ENCODE results near the gene DNAH11.
A peak's percentile ranks its signal among the peaks of the same experiment; 100 is the strongest.
"Not testable (repeated sequence)": the region's sequence is repeated elsewhere in the genome, so short reads cannot be mapped to it uniquely, and the experiment has no call there.

Gene DNAH11

DNA sequence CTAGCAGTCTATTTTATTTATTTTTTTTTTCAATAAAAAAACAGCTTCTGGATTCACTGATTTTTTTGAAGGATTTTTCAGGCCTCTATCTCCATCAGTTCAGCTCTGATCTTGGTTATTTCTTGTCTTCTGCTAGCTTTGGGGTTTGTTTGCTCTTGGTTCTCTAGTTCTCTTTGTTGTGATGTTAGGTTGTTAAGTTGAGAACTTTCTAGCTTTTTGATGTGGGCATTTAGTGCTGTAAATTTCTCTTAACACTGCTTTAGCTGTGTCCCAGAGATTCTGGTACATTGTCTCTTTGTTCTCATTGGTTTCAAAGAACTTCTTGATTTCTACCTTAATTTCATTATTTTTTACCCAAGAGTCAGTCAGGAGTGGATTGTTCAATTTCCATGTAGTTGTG lies 9.2 kb upstream of the DNAH11 start:
- H3K27me3 Mint-ChIP-seq: peaks cover 0 to 16% of the 10 kb centered on the region in 2 donors

DNA sequence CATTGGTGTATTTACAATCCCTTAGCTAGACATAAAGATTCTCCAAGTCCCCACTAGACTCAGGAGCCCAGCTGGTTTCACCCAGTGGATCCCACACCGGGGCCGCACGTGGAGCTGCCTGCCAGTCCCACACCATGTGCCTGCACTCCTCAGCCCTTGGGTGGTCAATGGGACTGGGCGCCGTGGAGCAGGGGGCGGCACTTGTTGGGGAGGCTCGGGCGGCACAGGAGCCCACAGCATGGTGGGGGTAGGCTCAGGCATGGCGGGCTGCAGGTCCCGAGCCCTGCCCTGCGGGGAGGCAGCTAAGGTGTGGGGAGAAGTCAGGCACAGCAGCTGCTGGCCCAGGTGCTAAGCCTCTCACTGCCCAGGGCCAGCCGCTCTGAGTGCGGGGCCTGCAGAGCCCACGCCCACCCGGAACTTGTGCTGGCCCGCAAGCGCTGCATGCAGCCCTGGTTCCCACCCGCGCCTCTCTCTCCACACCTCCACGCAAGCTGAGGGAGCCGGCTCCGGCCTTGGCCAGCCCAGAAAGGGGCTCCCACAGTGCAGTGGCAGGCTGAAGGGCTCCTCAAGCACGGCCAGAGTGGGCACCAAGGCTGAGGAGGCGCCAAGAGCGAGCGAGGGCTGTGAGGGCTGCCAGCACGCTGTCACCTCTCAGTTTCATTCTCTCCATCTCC lies 6.3 kb upstream of the DNAH11 start:
- not testable (repeated sequence) for H3K9me3 Mint-ChIP-seq; DNase-seq; H3K36me3 Mint-ChIP-seq; H3K4me1 Mint-ChIP-seq; ATAC-seq (replicated peaks); H3K27ac Mint-ChIP-seq; H3K4me3 Mint-ChIP-seq
- H3K27me3 Mint-ChIP-seq: peaks cover 7 to 24% of the 10 kb centered on the region in 2 donors

More for the DNA sequence above, 9.2 kb upstream of the DNAH11 start:
- not testable (repeated sequence) for ATAC-seq (replicated peaks); H3K4me3 Mint-ChIP-seq; H3K36me3 Mint-ChIP-seq; DNase-seq; H3K27ac Mint-ChIP-seq; H3K9me3 Mint-ChIP-seq; H3K4me1 Mint-ChIP-seq

DNA sequence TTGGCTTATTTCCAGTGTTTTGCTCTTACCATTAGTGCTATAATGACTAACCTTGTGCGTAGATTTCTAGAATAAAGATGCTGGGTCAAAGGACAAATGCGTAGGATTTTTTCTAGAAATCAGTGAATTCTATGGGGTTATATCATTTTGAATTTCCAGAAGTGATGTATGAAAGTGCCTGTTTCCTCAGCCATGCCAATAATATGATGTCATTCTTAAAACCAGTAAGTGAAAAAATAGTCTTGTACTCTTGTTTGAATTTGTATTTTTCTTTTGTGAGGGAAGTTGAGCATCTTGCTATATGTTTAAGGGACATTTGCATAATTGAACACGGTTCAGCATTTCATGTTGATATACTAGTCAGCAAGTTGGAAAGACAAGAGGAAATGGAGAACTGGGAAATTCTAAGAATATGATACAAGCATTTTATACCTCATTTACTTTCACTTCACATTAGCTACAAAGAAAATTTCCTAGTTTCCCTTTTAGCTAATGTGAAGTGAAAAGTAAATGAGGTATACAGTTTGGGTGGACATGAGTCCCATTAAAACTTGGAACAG lies 3.8 kb upstream of the DNAH11 start:
- Mint-ChIP-seq H3K27me3 (peaks cover 13 to 28% of the 10 kb centered on the region in 2 donors), H3K27ac (no peak overlapping the region), H3K36me3 (peaks cover 0 to 1% of the 10 kb centered on the region in 2 donors), H3K4me3 (no peak overlapping the region), H3K4me1 (peaks cover 8 to 11% of the 10 kb centered on the region in 2 donors), H3K9me3 (no peaks in the 10 kb centered on the region)
- ATAC-seq (replicated peaks): no peak
- DNase-seq: no peak

DNA sequence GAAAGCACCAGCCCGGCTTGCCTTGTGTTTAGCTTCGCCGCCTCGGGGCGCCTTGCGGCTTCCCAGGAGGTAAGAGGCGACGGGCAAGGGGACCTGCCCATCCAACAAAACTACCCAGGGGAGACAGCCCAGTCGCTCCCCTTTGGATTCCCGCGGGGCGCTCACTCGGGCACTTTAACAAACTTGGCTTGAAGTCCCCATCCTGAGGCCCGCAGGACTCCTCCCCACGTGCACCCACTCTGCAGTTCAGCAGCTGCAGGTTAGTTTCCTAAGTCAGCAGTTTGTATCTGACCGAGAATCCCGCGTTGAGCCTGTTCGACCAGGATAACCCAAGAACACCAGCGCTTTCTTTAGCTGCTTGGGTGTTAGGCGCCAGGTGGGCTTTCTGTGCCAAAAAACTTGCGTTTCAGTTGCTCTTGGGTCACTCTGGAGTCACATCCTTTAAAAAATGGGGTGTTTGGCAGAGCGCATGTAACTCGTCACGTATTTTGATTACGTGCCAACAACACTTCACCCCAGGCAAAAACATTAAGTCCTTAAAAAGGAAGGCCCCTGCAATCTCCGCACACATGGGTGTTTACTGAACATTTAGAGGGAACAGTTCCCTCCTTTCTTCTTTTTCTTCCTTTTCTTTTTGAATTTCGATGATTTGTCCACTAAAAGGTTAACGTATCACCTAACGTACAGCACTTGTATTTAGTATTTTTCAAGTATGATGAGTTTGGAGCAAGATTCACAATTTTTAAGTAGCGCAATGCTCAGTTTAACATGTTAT lies 876 bp downstream of the DNAH11 start:
- H3K4me3 Mint-ChIP-seq: peak overlapping the region; percentile 80 to 84
- no peak for DNase-seq
- H3K9me3 Mint-ChIP-seq: no peaks in the 10 kb centered on the region
- peaks cover 37 to 42% of the 10 kb centered on the region in 2 donors for H3K27me3 Mint-ChIP-seq
- no peaks in the 10 kb centered on the region for H3K36me3 Mint-ChIP-seq
- H3K4me1 Mint-ChIP-seq: peaks cover 8 to 12% of the 10 kb centered on the region in 2 donors
- ATAC-seq (replicated peaks): peak; percentile 29 to 43
- no peak overlapping the region for H3K27ac Mint-ChIP-seq

DNA sequence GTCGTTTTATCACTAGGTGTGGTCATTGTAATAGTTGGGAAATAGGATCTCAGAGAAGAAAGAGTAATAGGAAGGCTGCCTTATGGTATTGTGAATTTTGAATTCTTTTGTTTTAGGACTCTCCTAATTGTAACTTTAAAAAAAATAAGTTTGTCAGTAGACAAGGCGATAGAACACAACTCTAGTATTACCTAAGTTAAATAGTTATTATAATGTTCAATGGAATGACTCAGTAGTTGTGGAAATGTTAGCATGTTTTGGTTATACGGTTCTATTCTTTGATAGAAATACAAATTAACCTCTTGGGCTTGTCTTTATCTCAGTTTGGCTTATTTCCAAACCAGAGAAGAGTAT lies 1.4 kb downstream of the DNAH11 start:
- no peak for DNase-seq
- no peak for ATAC-seq (replicated peaks)
- Mint-ChIP-seq H3K27ac (no peak overlapping the region), H3K36me3 (no peaks in the 10 kb centered on the region), H3K4me3 (peak overlapping the region; percentile 18 to 68), H3K4me1 (peaks cover 8 to 9% of the 10 kb centered on the region in 2 donors), H3K9me3 (no peaks in the 10 kb centered on the region), H3K27me3 (peaks cover 38% of the 10 kb centered on the region in 2 donors)

DNA sequence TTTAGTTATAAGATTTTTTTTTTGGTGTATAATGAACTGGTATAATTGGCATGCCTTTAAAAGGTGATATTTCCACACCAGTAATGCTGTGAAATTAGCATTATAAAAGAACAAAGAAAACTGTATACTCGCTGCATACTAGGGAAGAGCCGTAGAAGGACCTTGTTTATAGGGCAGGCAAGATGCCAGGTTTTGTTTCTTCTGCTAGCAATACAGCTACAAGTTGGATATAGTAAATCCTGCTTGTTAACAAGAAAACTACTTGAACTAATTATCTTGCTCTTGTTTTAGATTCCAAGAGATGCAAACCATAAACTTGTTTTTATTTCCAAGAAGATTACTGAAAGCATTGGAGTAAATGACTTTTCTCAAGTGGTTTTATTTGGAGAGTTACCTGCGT lies 1.9 kb downstream of the DNAH11 start:
- DNase-seq: no peak
- Mint-ChIP-seq H3K4me3 (no peak overlapping the region), H3K36me3 (no peaks in the 10 kb centered on the region), H3K27ac (no peak overlapping the region), H3K27me3 (peaks cover 36 to 38% of the 10 kb centered on the region in 2 donors), H3K9me3 (no peaks in the 10 kb centered on the region), H3K4me1 (peaks cover 8 to 9% of the 10 kb centered on the region in 2 donors)
- ATAC-seq (replicated peaks): no peak

DNA sequence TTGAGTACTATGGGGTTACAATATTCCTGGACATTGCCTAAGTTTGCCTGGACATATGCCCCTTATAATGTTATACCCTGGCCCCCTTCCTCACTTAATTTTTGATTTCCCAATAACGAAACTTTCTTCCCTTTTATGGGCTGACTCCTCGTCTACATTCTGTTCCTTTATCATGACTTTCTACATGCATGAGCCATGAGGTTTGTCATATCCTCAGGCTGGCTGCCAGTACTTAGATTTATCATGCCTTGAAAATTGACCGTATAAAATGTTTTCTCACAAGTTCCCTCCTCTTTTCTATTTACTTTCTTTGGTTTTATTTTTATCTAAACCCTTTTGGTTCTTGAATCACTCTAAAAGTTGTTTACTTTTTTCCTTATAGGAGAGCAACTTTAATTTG lies 4.7 kb downstream of the DNAH11 start:
- Mint-ChIP-seq H3K36me3 (no peaks in the 10 kb centered on the region), H3K4me1 (peaks cover 8 to 9% of the 10 kb centered on the region in 2 donors), H3K27me3 (peaks cover 28% of the 10 kb centered on the region in 2 donors), H3K9me3 (no peaks in the 10 kb centered on the region), H3K4me3 (no peak overlapping the region), H3K27ac (no peak overlapping the region)
- ATAC-seq (replicated peaks) (no peak), DNase-seq (no peak)

DNA sequence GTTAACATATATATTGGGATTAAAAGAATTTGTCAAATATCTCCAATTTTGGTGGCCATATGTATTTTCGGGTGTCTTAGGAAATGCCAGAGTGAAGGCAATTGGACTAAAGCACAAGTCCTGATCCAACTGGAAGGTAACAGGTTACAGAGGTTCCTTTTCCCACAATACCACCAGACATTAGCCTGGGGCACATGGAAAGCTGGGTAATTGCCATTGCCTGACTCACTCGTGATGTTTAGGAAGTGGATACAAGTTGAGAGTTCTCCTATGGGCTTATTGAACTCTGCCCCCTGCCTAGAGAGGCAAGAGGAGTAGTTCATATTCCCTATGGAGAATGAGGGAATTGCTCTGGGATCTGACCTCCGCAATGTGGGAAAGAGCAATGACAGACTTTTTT lies 5.7 kb downstream of the DNAH11 start:
- Mint-ChIP-seq H3K4me3 (no peak overlapping the region), H3K4me1 (peaks cover under 1 to 5% of the 10 kb centered on the region in 2 donors), H3K36me3 (no peaks in the 10 kb centered on the region), H3K9me3 (no peaks in the 10 kb centered on the region), H3K27me3 (peaks cover 23 to 28% of the 10 kb centered on the region in 2 donors), H3K27ac (no peak overlapping the region)
- no peak for ATAC-seq (replicated peaks)
- DNase-seq: no peak

DNA sequence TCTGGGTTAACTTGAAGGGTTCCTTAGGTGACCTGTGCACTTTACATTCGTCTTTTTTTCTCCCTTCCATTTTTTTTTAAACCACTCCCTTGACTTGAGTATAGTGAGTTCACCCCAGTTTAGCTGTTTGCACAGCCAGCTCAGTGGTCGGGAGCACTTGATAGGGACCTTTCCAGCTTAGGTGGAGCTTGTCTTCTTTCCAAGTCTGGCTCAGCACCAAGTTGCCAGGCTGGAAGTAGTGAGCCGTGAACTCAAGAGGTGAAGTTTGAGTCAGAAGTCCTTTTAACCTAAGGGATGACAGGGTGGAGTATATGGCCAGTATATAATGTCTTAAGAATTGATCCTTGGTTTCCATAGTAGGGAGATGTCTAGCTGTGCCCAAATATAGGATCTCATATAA lies 7.2 kb downstream of the DNAH11 start:
- no peaks in the 10 kb centered on the region for H3K36me3 Mint-ChIP-seq

DNA sequence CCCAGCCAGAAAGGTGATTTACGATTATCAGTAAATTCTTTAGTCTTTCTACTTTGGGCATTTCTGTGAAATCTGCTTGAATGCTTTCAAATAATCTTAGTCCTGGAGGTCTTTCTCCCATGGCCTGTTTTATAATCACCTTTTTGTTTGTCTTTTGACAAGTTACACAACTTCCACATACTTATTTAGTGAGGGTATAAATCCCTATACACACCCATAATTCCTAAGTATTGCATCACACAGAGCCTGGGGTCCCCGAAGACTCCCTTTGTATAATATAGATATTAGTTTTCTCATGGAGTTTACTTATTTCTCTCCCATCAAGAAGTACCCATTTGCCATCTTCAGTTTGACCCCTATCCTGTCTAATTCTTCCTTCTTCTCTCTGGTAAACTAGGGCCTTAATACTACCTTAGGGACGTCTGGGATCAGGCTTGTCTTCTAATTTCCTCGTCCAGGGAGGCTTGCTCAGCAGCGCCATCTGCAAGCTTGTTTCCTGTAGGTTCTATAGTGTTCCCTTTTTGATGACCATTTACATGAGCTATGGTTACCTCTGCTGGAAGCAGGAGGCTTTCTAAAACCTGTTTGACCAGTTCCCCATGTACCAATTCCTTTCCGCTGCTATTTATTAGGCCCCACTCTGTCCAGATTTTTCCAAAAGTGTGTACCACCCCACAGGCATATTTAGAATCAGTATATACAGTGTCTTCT lies 8.1 kb downstream of the DNAH11 start:
- DNase-seq (no peak), ATAC-seq (replicated peaks) (no peak)
- Mint-ChIP-seq H3K27ac (no peak overlapping the region), H3K27me3 (peaks cover 9 to 14% of the 10 kb centered on the region in 2 donors), H3K36me3 (no peaks in the 10 kb centered on the region), H3K4me3 (no peak overlapping the region), H3K4me1 (no peaks in the 10 kb centered on the region), H3K9me3 (no peaks in the 10 kb centered on the region)

More for the DNA sequence above, 7.2 kb downstream of the DNAH11 start:
- Mint-ChIP-seq H3K9me3 (no peaks in the 10 kb centered on the region), H3K4me1 (no peaks in the 10 kb centered on the region), H3K27ac (no peak overlapping the region), H3K4me3 (no peak overlapping the region), H3K27me3 (peaks cover 13 to 18% of the 10 kb centered on the region in 2 donors)
- no peak for ATAC-seq (replicated peaks)
- DNase-seq: no peak

DNA sequence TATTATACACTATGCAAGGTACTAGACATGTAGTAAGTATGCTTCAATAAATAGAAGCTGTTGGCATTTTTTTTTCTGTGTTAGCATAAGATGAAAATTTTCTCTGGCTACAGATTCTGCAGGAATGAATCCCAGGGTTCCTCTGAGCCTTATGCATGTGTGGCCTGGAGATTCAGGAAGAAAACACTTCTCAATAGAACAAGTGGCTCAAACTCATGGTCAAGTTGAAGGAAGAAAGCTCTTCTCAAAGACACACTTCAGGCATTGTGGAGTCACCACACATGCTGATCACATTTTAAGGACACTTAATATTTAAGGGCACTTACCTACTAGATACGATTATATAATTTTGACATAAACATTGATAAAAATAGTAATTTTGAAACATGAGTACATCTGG lies 19.5 kb downstream of the DNAH11 start:
- no peak for ATAC-seq (replicated peaks)
- H3K4me1 Mint-ChIP-seq: no peaks in the 10 kb centered on the region
- no peak for DNase-seq
- no peaks in the 10 kb centered on the region for H3K36me3 Mint-ChIP-seq
- H3K4me3 Mint-ChIP-seq: no peak overlapping the region
- no peak overlapping the region for H3K27ac Mint-ChIP-seq
- H3K27me3 Mint-ChIP-seq: peaks cover 4 to 9% of the 10 kb centered on the region in 2 donors
- no peaks in the 10 kb centered on the region for H3K9me3 Mint-ChIP-seq

DNA sequence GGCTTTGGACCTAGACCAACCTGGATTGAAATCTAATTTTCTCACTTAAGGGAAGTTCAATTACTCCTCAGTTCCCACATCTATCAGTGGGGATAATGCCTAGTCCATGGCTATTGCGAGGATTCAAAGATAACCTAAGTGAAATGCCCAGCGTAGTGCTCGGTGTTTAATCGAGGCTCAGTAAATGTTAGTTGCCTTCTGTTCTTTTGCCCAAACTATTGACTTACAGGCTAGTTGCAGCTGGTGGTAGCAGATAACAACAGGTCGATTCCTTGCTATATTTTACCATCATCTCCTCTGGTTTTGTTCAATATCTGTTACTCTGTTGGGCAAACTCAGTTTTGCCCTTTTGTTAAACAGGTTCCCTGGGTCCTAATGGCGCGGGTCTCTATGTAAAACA lies 22.8 kb downstream of the DNAH11 start:
- DNase-seq: no peak
- H3K36me3 Mint-ChIP-seq: no peaks in the 10 kb centered on the region
- H3K27me3 Mint-ChIP-seq: peaks cover 0 to 5% of the 10 kb centered on the region in 2 donors
- H3K4me3 Mint-ChIP-seq: no peak overlapping the region
- no peaks in the 10 kb centered on the region for H3K9me3 Mint-ChIP-seq
- H3K4me1 Mint-ChIP-seq: no peaks in the 10 kb centered on the region
- ATAC-seq (replicated peaks): no peak
- no peak overlapping the region for H3K27ac Mint-ChIP-seq

DNA sequence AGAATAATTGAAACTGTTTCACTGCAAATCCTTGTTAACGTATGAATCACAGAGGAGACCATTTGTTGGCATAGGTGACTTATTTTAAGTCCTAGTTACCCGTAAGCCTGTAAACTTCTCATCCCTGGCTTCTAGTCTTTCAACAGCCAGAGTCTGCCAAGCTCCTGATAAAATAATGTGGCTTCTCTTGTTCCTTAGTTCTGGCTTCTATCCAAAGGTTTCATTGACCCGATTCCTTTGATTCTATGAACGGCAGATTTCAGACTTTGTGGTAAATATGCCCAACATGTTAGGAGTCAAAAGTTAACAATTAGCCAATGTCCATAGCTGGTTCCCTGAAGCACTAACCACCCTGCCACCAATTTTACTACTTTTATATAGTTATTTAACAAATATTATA lies 23.3 kb downstream of the DNAH11 start:
- H3K36me3 Mint-ChIP-seq: no peaks in the 10 kb centered on the region
- no peak overlapping the region for H3K4me3 Mint-ChIP-seq
- no peak for ATAC-seq (replicated peaks)
- peaks cover 0 to 3% of the 10 kb centered on the region in 2 donors for H3K27me3 Mint-ChIP-seq
- no peak for DNase-seq
- no peaks in the 10 kb centered on the region for H3K4me1 Mint-ChIP-seq
- no peaks in the 10 kb centered on the region for H3K9me3 Mint-ChIP-seq
- H3K27ac Mint-ChIP-seq: no peak overlapping the region

DNA sequence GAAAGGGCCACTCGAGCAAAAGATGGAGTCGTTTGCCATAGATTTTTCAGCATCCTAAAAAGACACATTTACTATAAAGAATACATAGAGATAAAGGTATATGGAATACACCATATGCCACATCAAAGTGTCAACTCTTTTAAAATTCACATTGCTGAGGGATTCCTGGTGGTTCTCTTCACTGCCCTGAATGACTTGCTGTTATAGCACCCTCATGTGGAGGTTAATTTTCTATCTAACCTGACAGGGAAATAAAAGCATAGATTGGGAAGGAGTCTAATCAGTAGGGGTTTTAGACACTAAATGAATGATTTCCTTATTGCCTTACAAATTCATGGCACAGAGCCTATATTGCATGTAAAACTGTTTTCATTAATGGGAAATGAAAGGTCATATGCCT lies 25.9 kb downstream of the DNAH11 start:
- Mint-ChIP-seq H3K36me3 (no peaks in the 10 kb centered on the region), H3K27ac (no peak overlapping the region), H3K27me3 (peaks cover 0 to 2% of the 10 kb centered on the region in 2 donors), H3K9me3 (no peaks in the 10 kb centered on the region), H3K4me1 (no peaks in the 10 kb centered on the region), H3K4me3 (no peak overlapping the region)
- DNase-seq (no peak), ATAC-seq (replicated peaks) (peak; percentile 46 to 52)
